Natural killer cell (primary cell): ENCODE results near the gene ALK. TPM values are rescaled to one million over a fixed set of nuclear protein-coding genes. Genes with fewer than 3 reads are reported as not detected.
A peak's percentile ranks its signal among the peaks of the same experiment; 100 is the strongest.
"Not testable (repeated sequence)": the region's sequence is repeated elsewhere in the genome, so short reads cannot be mapped to it uniquely, and the experiment has no call there.

ENCODE experiments used
- ATAC-seq, 3 donors: fragments of 150-1000 bp in 2 of 3; fragments of 200-7000 bp in 1 of 3; cut with Tn5 transposase; 1 replicate in 1 of 3; 2 replicates in 2 of 3; pipeline ENCODE4 v1.10.0; 2021; ENCODE audit warnings: mild to moderate bottlenecking in 2 of 3, moderate library complexity in 2 of 3
- DNase-seq, 2 donors: peaks; one replicate each; pipeline versions ENCODE4 v3.0.0 to v3.0.0-alpha.2; 2013 to 2021; ENCODE audit warnings: mixed read lengths in 1 of 2
- H3K27ac ChIP-seq: one replicate; pipeline ENCODE4 v1.5.1; 2013; ENCODE audit warnings: mild to moderate bottlenecking, low read length
- H3K27me3 ChIP-seq: one replicate; pipeline ENCODE4 v1.6.1; 2013; ENCODE audit warnings: low read length; ENCODE audit not compliant: control insufficient read depth, insufficient read depth
- H3K36me3 ChIP-seq: one replicate; pipeline ENCODE4 v1.6.1; 2013; ENCODE audit warnings: low read length; ENCODE audit not compliant: control insufficient read depth, insufficient read depth
- H3K4me1 ChIP-seq: one replicate; pipeline ENCODE4 v1.6.1; 2013; ENCODE audit warnings: low read length; ENCODE audit not compliant: control insufficient read depth, insufficient read depth
- H3K4me3 ChIP-seq: one replicate; pipeline ENCODE4 v1.5.1; 2013; ENCODE audit warnings: low read length
- H3K9me3 ChIP-seq: one replicate; pipeline ENCODE4 v1.6.1; 2013; ENCODE audit warnings: low read length; ENCODE audit not compliant: control insufficient read depth, insufficient read depth
- H3K27ac Mint-ChIP-seq, 2 donors: one replicate each; pipeline ENCODE4 v1.8.0; 2022; ENCODE audit warnings: mild to moderate bottlenecking in 2 of 2, mixed read lengths in 2 of 2, moderate library complexity in 1 of 2
- H3K27me3 Mint-ChIP-seq, 2 donors: one replicate each; pipeline ENCODE4 v1.8.0; 2022; ENCODE audit warnings: low read depth in 2 of 2, mixed read lengths in 2 of 2
- H3K36me3 Mint-ChIP-seq: one replicate; pipeline ENCODE4 v1.8.0; 2022; ENCODE audit warnings: mixed read lengths
- H3K4me1 Mint-ChIP-seq, 2 donors: one replicate each; pipeline ENCODE4 v1.8.0; 2022; ENCODE audit warnings: mixed read lengths in 2 of 2
- H3K4me3 Mint-ChIP-seq: one replicate; pipeline ENCODE4 v1.8.0; 2022; ENCODE audit warnings: mild to moderate bottlenecking, moderate library complexity, mixed read lengths
- H3K9me3 Mint-ChIP-seq, 2 donors: one replicate each; pipeline ENCODE4 v1.8.0; 2022; ENCODE audit warnings: mixed read lengths in 2 of 2
- WGBS: methylation state at CpG from one replicate; pipeline ENCODE4 v1.1.7; 2013; ENCODE audit warnings: missing lambda C conversion rate; ENCODE audit not compliant: insufficient coverage; 5-methylcytosine and 5-hydroxymethylcytosine counted together
- intact Hi-C: fragments of 100-400 bp; cut with micrococcal nuclease; formaldehyde crosslinking; loops from one replicate; pipeline ENCODE4 v1.14.2; 2022
- total RNA-seq, 4 donors: library from RNA; stranded (reverse); fragments of 120-200 nt in 1 of 4; gene quantifications; one replicate each; pipeline versions ENCODE4 v1.2.3 to v1.2.4, GENCODE V29; 2013 to 2022
- TF ChIP-seq, protein P1 (sequence below): fragments of 200-600 bp; IDR thresholded peaks from one replicate; pipeline ENCODE4 v1.8.0; 2022; ENCODE audit warnings: antibody characterized with exemption

Gene ALK
- total RNA-seq, 3 donors from 2014 or later (not counting 1 experiment from before 2014, with no cell fraction given), result not detected

DNA sequence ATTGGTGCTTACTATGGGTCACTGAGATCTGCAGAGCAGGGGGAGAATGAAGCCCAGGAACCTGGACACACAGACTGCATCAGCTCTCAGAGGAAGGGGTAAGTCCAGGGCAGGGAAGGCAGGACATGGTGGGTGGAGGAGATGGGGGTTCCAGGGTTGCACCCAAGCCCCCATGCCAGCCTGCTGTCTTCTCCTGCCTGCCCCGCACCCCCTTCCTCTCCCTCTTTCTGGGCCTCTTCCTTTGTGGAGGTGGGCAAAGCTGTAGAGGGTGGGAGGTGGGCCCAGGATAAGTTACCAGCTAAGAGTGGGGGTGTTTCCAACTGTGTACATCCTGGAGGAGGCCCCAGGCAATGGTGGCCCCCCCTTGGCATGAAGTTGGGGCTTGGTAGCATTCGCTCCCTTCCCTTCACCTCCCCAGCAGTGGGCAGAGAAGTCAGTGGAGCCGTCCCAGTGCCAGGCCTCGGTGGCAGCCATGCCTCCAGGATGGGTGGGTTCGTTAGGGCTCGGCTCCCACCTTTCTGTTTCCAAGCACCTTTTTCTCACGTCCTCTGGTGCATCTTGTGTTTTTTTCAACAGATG lies 674.0 kb downstream of the ALK start:
- ATAC-seq, result no peak
- H3K9me3 ChIP-seq, result no peaks in the 10 kb centered on the region
- H3K27me3 Mint-ChIP-seq, result no peaks in the 10 kb centered on the region
- no peaks in the 10 kb centered on the region for H3K4me1 Mint-ChIP-seq
- H3K36me3 ChIP-seq, result no peaks in the 10 kb centered on the region
- H3K27me3 ChIP-seq, result no peaks in the 10 kb centered on the region
- H3K36me3 Mint-ChIP-seq, result no peaks in the 10 kb centered on the region
- no peaks in the 10 kb centered on the region for H3K4me1 ChIP-seq
- TF ChIP-seq, protein P1, sequence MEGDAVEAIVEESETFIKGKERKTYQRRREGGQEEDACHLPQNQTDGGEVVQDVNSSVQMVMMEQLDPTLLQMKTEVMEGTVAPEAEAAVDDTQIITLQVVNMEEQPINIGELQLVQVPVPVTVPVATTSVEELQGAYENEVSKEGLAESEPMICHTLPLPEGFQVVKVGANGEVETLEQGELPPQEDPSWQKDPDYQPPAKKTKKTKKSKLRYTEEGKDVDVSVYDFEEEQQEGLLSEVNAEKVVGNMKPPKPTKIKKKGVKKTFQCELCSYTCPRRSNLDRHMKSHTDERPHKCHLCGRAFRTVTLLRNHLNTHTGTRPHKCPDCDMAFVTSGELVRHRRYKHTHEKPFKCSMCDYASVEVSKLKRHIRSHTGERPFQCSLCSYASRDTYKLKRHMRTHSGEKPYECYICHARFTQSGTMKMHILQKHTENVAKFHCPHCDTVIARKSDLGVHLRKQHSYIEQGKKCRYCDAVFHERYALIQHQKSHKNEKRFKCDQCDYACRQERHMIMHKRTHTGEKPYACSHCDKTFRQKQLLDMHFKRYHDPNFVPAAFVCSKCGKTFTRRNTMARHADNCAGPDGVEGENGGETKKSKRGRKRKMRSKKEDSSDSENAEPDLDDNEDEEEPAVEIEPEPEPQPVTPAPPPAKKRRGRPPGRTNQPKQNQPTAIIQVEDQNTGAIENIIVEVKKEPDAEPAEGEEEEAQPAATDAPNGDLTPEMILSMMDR, result no peak
- intact Hi-C loops, result no loop called here
- 96% methylated on average over 5 of the region's 7 CpGs for WGBS
- no peak for DNase-seq
- no peak overlapping the region for H3K27ac ChIP-seq
- no peak overlapping the region for H3K27ac Mint-ChIP-seq
- H3K9me3 Mint-ChIP-seq, result no peaks in the 10 kb centered on the region
- H3K4me3 ChIP-seq, result no peak overlapping the region
- no peak overlapping the region for H3K4me3 Mint-ChIP-seq

GRCh38 chr2:29246383-29247300 lies 674.7 kb downstream of the ALK start:
- TF ChIP-seq, protein P1, result no peak
- intact Hi-C loops, result no loop called here
- no peaks in the 10 kb centered on the region for H3K4me1 Mint-ChIP-seq
- no peaks in the 10 kb centered on the region for H3K9me3 Mint-ChIP-seq
- Histone ChIP-seq H3K27ac (no peak overlapping the region), H3K36me3 (no peaks in the 10 kb centered on the region), H3K4me1 (no peaks in the 10 kb centered on the region), H3K9me3 (no peaks in the 10 kb centered on the region), H3K27me3 (no peaks in the 10 kb centered on the region), H3K4me3 (no peak overlapping the region)
- no peak overlapping the region for H3K27ac Mint-ChIP-seq
- H3K4me3 Mint-ChIP-seq, result no peak overlapping the region
- no peak for DNase-seq
- WGBS, result 93% methylated on average over 36 of the region's 36 CpGs
- no peaks in the 10 kb centered on the region for H3K27me3 Mint-ChIP-seq
- ATAC-seq, result peak in 1 of 3 donors; percentile 14
- no peaks in the 10 kb centered on the region for H3K36me3 Mint-ChIP-seq

- H3K4me1 Mint-ChIP-seq, result no peaks in the 10 kb centered on the region
- Histone ChIP-seq H3K9me3 (no peaks in the 10 kb centered on the region), H3K4me1 (no peaks in the 10 kb centered on the region), H3K27ac (no peak overlapping the region), H3K27me3 (no peaks in the 10 kb centered on the region), H3K4me3 (no peak overlapping the region), H3K36me3 (no peaks in the 10 kb centered on the region)
- intact Hi-C loops, result no loop called here
- TF ChIP-seq, protein P1, result no peak
- DNase-seq (no peak), ATAC-seq (peak in 1 of 3 donors; percentile 11)
- no peak overlapping the region for H3K4me3 Mint-ChIP-seq
- no peaks in the 10 kb centered on the region for H3K36me3 Mint-ChIP-seq
- peaks cover 0 to 2% of the 10 kb centered on the region in 2 donors for H3K27me3 Mint-ChIP-seq
- H3K9me3 Mint-ChIP-seq, result no peaks in the 10 kb centered on the region
- no peak overlapping the region for H3K27ac Mint-ChIP-seq
- WGBS, result 90% methylated on average over 10 of the region's 10 CpGs
These were observed 675.5 kb downstream of the ALK start for GRCh38 chr2:29245742-29246382.

DNA sequence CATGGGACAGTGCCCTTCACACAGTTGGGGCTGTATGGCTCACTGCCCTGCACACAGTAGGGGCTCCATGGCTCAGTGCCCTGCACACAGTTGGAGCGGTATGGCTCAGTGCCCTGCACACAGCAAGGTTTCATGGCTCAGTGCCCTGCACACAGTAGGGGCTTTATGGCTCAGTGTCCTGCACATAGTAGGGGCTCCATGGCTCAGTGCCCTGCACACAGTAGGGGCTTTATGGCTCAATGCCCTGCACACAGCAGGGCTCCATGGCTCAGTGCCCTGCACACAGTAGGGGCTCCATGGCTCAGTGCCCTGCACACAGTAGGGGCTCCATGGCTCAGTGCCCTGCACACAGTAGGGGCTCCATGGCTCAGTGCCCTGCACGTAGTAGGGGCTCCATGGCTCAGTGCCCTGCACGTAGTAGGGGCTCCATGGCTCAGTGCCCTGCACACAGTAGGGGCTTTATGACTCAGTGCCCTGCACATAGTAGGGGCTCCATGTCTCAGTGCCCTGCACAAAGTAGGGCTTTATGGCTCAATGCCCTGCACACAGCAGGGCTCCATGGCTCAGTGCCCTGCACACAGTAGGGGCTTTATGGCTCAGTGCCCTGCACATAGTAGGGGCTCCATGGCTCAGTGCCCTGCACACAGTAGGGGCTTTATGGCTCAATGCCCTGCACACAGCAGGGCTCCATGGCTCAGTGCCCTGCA lies 676.2 kb downstream of the ALK start:
- H3K4me3 ChIP-seq, H3K4me1 ChIP-seq, H3K27ac ChIP-seq, H3K4me3 Mint-ChIP-seq, H3K27me3 ChIP-seq, H3K9me3 Mint-ChIP-seq, H3K27me3 Mint-ChIP-seq, H3K4me1 Mint-ChIP-seq, DNase-seq, H3K27ac Mint-ChIP-seq, H3K9me3 ChIP-seq, H3K36me3 ChIP-seq, intact Hi-C loops, H3K36me3 Mint-ChIP-seq, ATAC-seq: not testable (repeated sequence)
- WGBS, result 98% methylated on average over 3 of the region's 3 CpGs
